CD14-positive monocyte (primary cell): ENCODE results near the gene TMEM175. TPM values are rescaled to one million over a fixed set of nuclear protein-coding genes. Genes with fewer than 3 reads are reported as not detected.

Source experiments
- DNase-seq, 3 donors: peaks; one replicate each; pipeline ENCODE4 v3.0.0-alpha.2; 2011 to 2022
- H2AFZ ChIP-seq: 2 replicates; pipeline ENCODE4 v1.6.0; 2012; ENCODE audit warnings: mild to moderate bottlenecking, low read depth, low read length, inconsistent platforms; ENCODE audit not compliant: insufficient read depth, poor library complexity, severe bottlenecking
- H3K27ac ChIP-seq, 2 donors: 1 replicate in 1 of 2; 2 replicates in 1 of 2; pipeline ENCODE4 v1.5.1; 2012 to 2013; ENCODE audit warnings: low read length in 2 of 2, control low read depth in 1 of 2, inconsistent platforms in 1 of 2, low read depth in 1 of 2, mild to moderate bottlenecking in 1 of 2
- H3K27me3 ChIP-seq, 2 donors: one replicate each; pipeline versions ENCODE4 v1.6.0 to v1.6.1; 2011 to 2013; ENCODE audit warnings: low read length in 2 of 2; ENCODE audit not compliant: control insufficient read depth in 2 of 2, insufficient read depth in 2 of 2
- H3K36me3 ChIP-seq, 2 donors: replicated peaks in 1 of 2; 1 replicate in 1 of 2; 2 replicates in 1 of 2; pipeline versions ENCODE4 v1.5.1 to v1.6.1; 2012 to 2013; ENCODE audit warnings: low read length in 2 of 2, control low read depth in 1 of 2, inconsistent platforms in 1 of 2, mild to moderate bottlenecking in 1 of 2; ENCODE audit not compliant: insufficient read depth in 2 of 2, control insufficient read depth in 1 of 2
- H3K4me1 ChIP-seq, 2 donors: 1 replicate in 1 of 2; 2 replicates in 1 of 2; pipeline versions ENCODE4 v1.5.1 to v1.6.1; 2012 to 2013; ENCODE audit warnings: low read length in 2 of 2, control low read depth in 1 of 2, inconsistent platforms in 1 of 2, mild to moderate bottlenecking in 1 of 2, moderate library complexity in 1 of 2; ENCODE audit not compliant: insufficient read depth in 2 of 2, control insufficient read depth in 1 of 2
- H3K4me2 ChIP-seq: replicated peaks from 2 replicates; pipeline ENCODE3; 2012; ENCODE audit warnings: low read length, moderate library complexity, mild to moderate bottlenecking; ENCODE audit not compliant: poor library complexity, severe bottlenecking; ENCODE audit errors: extremely low read depth
- H3K4me3 ChIP-seq, 3 experiments: fragments of 200-600 bp in 1 of 3; sonication (generic) in 1 of 3; replicated peaks in 1 of 3; 1 replicate in 2 of 3; 2 replicates in 1 of 3; pipeline ENCODE4 v1.5.1; 2011 to 2013; ENCODE audit warnings: low read length in 3 of 3, mild to moderate bottlenecking in 3 of 3, control low read depth in 2 of 3, low read depth in 2 of 3, inconsistent platforms in 1 of 3, moderate library complexity in 1 of 3
- H3K79me2 ChIP-seq: 2 replicates; pipeline ENCODE4 v1.6.0; 2012; ENCODE audit warnings: mild to moderate bottlenecking, control low read depth, inconsistent platforms, low read length, moderate library complexity; ENCODE audit not compliant: insufficient read depth
- H3K9ac ChIP-seq: 2 replicates; pipeline ENCODE4 v1.6.0; 2017; ENCODE audit warnings: low read length, mild to moderate bottlenecking; ENCODE audit not compliant: insufficient read depth, poor library complexity, severe bottlenecking
- H3K9me3 ChIP-seq, 2 donors: replicated peaks in 1 of 2; 1 replicate in 1 of 2; 2 replicates in 1 of 2; pipeline versions ENCODE4 v1.5.1 to v1.6.1; 2012 to 2013; ENCODE audit warnings: low read length in 2 of 2, control low read depth in 1 of 2; ENCODE audit not compliant: control insufficient read depth in 1 of 2, insufficient read depth in 1 of 2
- H4K20me1 ChIP-seq: 2 replicates; pipeline ENCODE4 v1.6.0; 2012; ENCODE audit warnings: mild to moderate bottlenecking, low read length, control low read depth, moderate library complexity; ENCODE audit not compliant: insufficient read depth
- H3K27ac Mint-ChIP-seq, 7 donors: one replicate each; pipeline ENCODE4 v1.8.0; 2020; ENCODE audit warnings: mild to moderate bottlenecking in 7 of 7, mixed read lengths in 7 of 7, moderate library complexity in 6 of 7, inconsistent platforms in 2 of 7
- H3K27me3 Mint-ChIP-seq, 3 donors: one replicate each; pipeline ENCODE4 v1.8.0; 2021 to 2022; ENCODE audit warnings: low read depth in 3 of 3, mild to moderate bottlenecking in 3 of 3, mixed read lengths in 3 of 3, moderate library complexity in 3 of 3, inconsistent platforms in 1 of 3
- H3K36me3 Mint-ChIP-seq, 2 donors: one replicate each; pipeline ENCODE4 v1.8.0; 2020; ENCODE audit warnings: mixed read lengths in 2 of 2, inconsistent platforms in 1 of 2, mild to moderate bottlenecking in 1 of 2
- H3K4me1 Mint-ChIP-seq: one replicate; pipeline ENCODE4 v1.8.0; 2020; ENCODE audit warnings: mild to moderate bottlenecking, mixed read lengths
- H3K4me3 Mint-ChIP-seq, 2 donors: one replicate each; pipeline ENCODE4 v1.8.0; 2020; ENCODE audit warnings: mild to moderate bottlenecking in 2 of 2, mixed read lengths in 2 of 2, moderate library complexity in 1 of 2
- H3K9me3 Mint-ChIP-seq, 7 donors: one replicate each; pipeline ENCODE4 v1.8.0; 2020 to 2022; ENCODE audit warnings: mixed read lengths in 7 of 7, mild to moderate bottlenecking in 6 of 7, moderate library complexity in 6 of 7, inconsistent platforms in 2 of 7
- WGBS: methylation state at CpG from one replicate; pipeline ENCODE4 v1.1.5; 2013; ENCODE audit warnings: missing lambda C conversion rate; ENCODE audit not compliant: insufficient coverage; 5-methylcytosine and 5-hydroxymethylcytosine counted together
- intact Hi-C, 2 donors: fragments of 100-400 bp; cut with micrococcal nuclease; formaldehyde crosslinking; loops; one replicate each; pipeline versions ENCODE4 v1.15.0 to v1.15.1; 2023
- polyA plus RNA-seq, 3 donors: library from polyadenylated mRNA; depleted of rRNA in 1 of 3; unstranded in 2 of 3; stranded (reverse) in 1 of 3; fragments of 300-500 nt in 2 of 3; fragments of >200 nt in 1 of 3; fragmentation: Illumina TruSeq in 2 of 3; gene quantifications; 1 replicate in 2 of 3; 2 replicates in 1 of 3; pipeline ENCODE4 v1.2.3, GENCODE V29; 2012 to 2021
- TF ChIP-seq, protein P1 (sequence below): fragments of 200-600 bp; IDR thresholded peaks from one replicate; pipeline ENCODE4 v1.8.0; 2022; ENCODE audit warnings: antibody characterized with exemption, mild to moderate bottlenecking

Gene TMEM175
- polyA plus RNA-seq, 3 donors = 18.9 to 216 (median 20.7) TPM

DNA sequence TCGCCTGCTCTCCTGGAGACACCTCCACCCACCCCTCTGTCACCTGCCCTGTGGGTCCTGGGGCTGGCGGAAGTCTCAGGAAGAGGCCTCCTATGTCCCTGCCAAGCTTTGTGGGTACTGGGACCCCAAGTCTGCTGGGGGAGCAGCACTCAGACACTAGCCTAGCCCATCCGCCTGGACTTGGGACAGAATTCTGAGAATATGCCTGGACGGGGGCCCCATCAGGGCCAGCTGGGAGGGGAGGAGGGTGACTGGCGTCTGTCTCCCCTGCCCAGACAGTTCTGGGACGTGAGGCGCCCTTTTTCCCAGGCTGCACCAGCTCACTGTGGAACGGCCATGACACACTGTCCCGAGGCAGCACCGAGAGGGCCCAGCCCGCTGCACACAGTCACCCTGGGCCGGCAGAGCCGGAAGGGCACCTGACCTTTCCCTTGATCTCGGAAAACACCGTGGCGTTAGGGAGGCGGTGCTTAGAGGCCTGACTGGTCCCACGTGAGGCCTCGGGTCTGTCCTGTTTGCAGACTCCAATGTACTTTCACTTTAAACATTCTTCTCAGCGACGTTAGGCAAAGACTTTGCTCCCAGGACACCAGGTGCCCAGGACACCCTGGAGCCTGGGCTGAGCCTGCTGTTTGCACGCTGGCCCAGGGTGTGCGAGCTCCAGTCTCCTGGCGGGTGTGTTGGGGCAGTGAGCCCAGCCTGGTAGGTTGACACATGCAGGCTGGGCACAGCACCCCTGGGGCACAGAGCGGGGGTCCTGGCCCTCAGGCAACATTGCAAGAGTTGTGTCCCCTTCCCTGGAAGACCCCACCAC lies 60.2 kb downstream of the TMEM175 start:
- no peak overlapping the region for H3K4me3 Mint-ChIP-seq
- H4K20me1 ChIP-seq = peaks cover 25% of the 10 kb centered on the region
- H3K36me3 ChIP-seq = peaks cover 13 to 14% of the 10 kb centered on the region in 2 donors
- H2AFZ ChIP-seq = no peak overlapping the region
- no peak overlapping the region for H3K4me3 ChIP-seq
- TF ChIP-seq, protein P1, sequence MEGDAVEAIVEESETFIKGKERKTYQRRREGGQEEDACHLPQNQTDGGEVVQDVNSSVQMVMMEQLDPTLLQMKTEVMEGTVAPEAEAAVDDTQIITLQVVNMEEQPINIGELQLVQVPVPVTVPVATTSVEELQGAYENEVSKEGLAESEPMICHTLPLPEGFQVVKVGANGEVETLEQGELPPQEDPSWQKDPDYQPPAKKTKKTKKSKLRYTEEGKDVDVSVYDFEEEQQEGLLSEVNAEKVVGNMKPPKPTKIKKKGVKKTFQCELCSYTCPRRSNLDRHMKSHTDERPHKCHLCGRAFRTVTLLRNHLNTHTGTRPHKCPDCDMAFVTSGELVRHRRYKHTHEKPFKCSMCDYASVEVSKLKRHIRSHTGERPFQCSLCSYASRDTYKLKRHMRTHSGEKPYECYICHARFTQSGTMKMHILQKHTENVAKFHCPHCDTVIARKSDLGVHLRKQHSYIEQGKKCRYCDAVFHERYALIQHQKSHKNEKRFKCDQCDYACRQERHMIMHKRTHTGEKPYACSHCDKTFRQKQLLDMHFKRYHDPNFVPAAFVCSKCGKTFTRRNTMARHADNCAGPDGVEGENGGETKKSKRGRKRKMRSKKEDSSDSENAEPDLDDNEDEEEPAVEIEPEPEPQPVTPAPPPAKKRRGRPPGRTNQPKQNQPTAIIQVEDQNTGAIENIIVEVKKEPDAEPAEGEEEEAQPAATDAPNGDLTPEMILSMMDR = no peak
- no peak for DNase-seq
- peaks cover 7% of the 10 kb centered on the region for H3K4me1 Mint-ChIP-seq
- peaks cover 7 to 9% of the 10 kb centered on the region in 2 donors for H3K4me1 ChIP-seq
- H3K27me3 Mint-ChIP-seq = peaks cover 18 to 23% (median 22%) of the 10 kb centered on the region in 3 donors
- no peak overlapping the region for H3K27ac ChIP-seq
- no peaks in the 10 kb centered on the region for H3K79me2 ChIP-seq
- H3K9me3 ChIP-seq = peaks cover 0 to 5% of the 10 kb centered on the region in 2 donors
- 97% methylated on average over 24 of the region's 25 CpGs for WGBS
- H3K27me3 ChIP-seq = peaks cover 7 to 18% of the 10 kb centered on the region in 2 donors
- intact Hi-C loops = no loop called here
- peaks cover 0 to 10% (median 0%) of the 10 kb centered on the region in 7 donors for H3K9me3 Mint-ChIP-seq
- no peak overlapping the region for H3K9ac ChIP-seq
- peak overlapping the region in 1 of 7 donors; percentile 18 for H3K27ac Mint-ChIP-seq
- H3K4me2 ChIP-seq = no peak overlapping the region
- H3K36me3 Mint-ChIP-seq = peaks cover 7 to 20% of the 10 kb centered on the region in 2 donors

DNA sequence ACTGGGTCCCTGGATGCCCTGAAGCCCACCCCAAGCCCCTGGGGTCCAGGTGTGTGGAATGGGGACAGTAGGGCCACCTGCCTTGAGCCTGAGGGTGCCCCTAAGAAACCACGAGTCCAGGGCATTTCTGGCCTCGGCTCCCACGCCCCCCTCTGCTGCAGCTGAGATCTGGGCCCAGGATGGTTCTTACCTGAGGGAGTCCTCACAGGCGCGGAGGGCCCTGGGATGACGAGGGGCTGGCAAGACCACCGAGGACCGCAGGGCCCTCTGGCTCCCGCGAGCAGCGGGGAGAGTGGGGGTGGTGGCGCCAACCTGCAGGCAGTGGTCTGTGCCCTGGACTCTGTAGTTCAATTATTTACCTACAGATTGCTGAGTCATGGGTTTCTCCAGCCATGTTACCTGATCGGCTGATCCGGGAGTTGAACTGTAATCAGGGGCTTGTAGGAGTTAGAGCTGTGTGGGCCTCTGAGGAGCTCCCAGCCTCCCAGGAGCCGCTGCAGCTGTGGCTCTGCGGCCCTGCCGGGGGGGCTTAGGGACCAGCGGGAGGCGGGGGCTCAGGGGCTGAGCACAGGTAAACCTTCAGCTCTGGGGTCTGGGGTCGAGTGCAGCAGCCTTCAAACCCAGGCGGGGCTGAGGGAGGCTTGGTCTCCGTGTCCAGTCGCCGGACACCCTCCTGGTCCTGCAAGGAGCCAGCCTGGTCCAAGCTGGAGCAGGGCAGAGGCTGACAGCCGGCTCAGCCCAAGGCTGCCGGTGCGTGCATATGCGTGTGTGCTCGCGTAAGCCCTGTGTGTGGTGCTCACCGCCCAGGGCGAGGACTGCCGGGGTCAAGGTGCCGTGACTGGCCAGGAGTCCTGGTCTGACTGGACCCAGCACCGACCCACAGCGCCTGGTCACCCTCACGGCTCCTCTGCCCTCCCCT lies 61.1 kb downstream of the TMEM175 start, which contains the start of gene SLC26A1:
SLC26A1 (minus strand) TSS at position 294 of the 919 bp plus-strand sequence. CDS start 1,701 bp downstream, outside the sequence.
- H3K79me2 ChIP-seq = no peaks in the 10 kb centered on the region
- Mint-ChIP-seq H3K4me3 (no peak within 1 kb of the TSS), H3K4me1 (peaks cover 1% of the 10 kb centered on the region), H3K36me3 (peaks cover 7 to 20% of the 10 kb centered on the region in 2 donors), H3K27me3 (peaks cover 24 to 31% (median 29%) of the 10 kb centered on the region in 3 donors), H3K9me3 (peaks cover 0 to 16% (median 1%) of the 10 kb centered on the region in 7 donors), H3K27ac (peak within 1 kb of the TSS in 2 of 7 donors; percentile 18 to 31)
- intact Hi-C loops = no loop called here
- H3K27me3 ChIP-seq = peaks cover 15 to 27% of the 10 kb centered on the region in 2 donors
- no peak within 1 kb of the TSS for H3K27ac ChIP-seq
- peaks cover 13 to 14% of the 10 kb centered on the region in 2 donors for H3K36me3 ChIP-seq
- H3K9ac ChIP-seq = no peak within 1 kb of the TSS
- 93% methylated on average over 33 of the region's 37 CpGs for WGBS
- peaks cover 26% of the 10 kb centered on the region for H4K20me1 ChIP-seq
- no peak within 1 kb of the TSS for H3K4me2 ChIP-seq
- H2AFZ ChIP-seq = no peak within 1 kb of the TSS
- peaks cover under 1 to 2% of the 10 kb centered on the region in 2 donors for H3K4me1 ChIP-seq
- DNase-seq = no peak
- H3K9me3 ChIP-seq = peaks cover 0 to 10% of the 10 kb centered on the region in 2 donors
- TF ChIP-seq, protein P1 = no peak
- no peak within 1 kb of the TSS for H3K4me3 ChIP-seq
